PC-3 (cell line): ENCODE measurements around the gene MED26. TPM values are rescaled to one million over a fixed set of nuclear protein-coding genes. Genes with fewer than 3 reads are reported as not detected.

Source experiments
- ATAC-seq: fragments of 200-7000 bp; cut with Tn5 transposase; 2 replicates; pipeline ENCODE4 v1.9.1; 2020; ENCODE audit warnings: mild to moderate bottlenecking, moderate library complexity
- BruUV-seq: library from RNA; stranded (reverse); fragments of 400-500 nt; replicated peaks from 2 replicates; lab custom pipeline; 2021; lab: Mats Ljungman, UMichigan
- CTCF ChIA-PET: fragments of 300-600 bp; sonication (Branson Sonifier 250); formaldehyde crosslinking; loops from one replicate; lab custom pipeline; 2022; ENCODE audit warnings: antibody characterized with exemption; lab: Charles Lee
- POLR2A ChIA-PET: fragments of 300-600 bp; sonication (Branson Sonifier 250); formaldehyde crosslinking; loops from one replicate; lab custom pipeline; 2022; ENCODE audit warnings: antibody characterized with exemption; ENCODE audit not compliant: unreplicated experiment; lab: Charles Lee
- DNase-seq: peaks from one replicate; pipeline ENCODE4 v3.0.0-alpha.2; 2015
- H2AFZ ChIP-seq: fragments of 300-600 bp; sonication (generic); 2 replicates; pipeline ENCODE4 v1.6.0; 2016; ENCODE audit warnings: antibody characterized with exemption, low read length
- H3F3A ChIP-seq: fragments of 300-600 bp; sonication (generic); one replicate; pipeline ENCODE4 v1.6.0; 2017; ENCODE audit warnings: antibody characterized with exemption, low read length, control low read depth, mild to moderate bottlenecking; ENCODE audit not compliant: unreplicated experiment
- H3K27ac ChIP-seq: fragments of 300-600 bp; sonication (generic); 2 replicates; pipeline ENCODE4 v1.5.1; 2016; ENCODE audit warnings: mild to moderate bottlenecking, low read length
- H3K27me3 ChIP-seq: fragments of 300-600 bp; sonication (generic); 2 replicates; pipeline ENCODE4 v1.6.1; 2016; ENCODE audit warnings: low read length, mixed read lengths
- H3K36me3 ChIP-seq: fragments of 300-600 bp; sonication (generic); 2 replicates; pipeline ENCODE4 v1.6.1; 2016; ENCODE audit warnings: low read depth, mixed run types, low read length, mixed read lengths
- H3K4me1 ChIP-seq: fragments of 300-600 bp; sonication (generic); 2 replicates; pipeline ENCODE4 v1.5.1; 2016; ENCODE audit warnings: low read length; ENCODE audit not compliant: insufficient read depth
- H3K4me2 ChIP-seq: fragments of 300-600 bp; sonication (generic); 2 replicates; pipeline ENCODE4 v1.6.0; 2016; ENCODE audit warnings: low read length
- H3K4me3 ChIP-seq: fragments of 300-600 bp; sonication (generic); 2 replicates; pipeline ENCODE4 v1.5.1; 2016; ENCODE audit warnings: mild to moderate bottlenecking, low read length, mixed read lengths
- H3K79me2 ChIP-seq: fragments of 300-600 bp; sonication (generic); 2 replicates; pipeline ENCODE4 v1.6.1; 2017; ENCODE audit warnings: low read length, mixed read lengths
- H3K9ac ChIP-seq: fragments of 300-600 bp; sonication (generic); 2 replicates; pipeline ENCODE4 v1.6.0; 2016; ENCODE audit warnings: mild to moderate bottlenecking, low read length
- H3K9me2 ChIP-seq: fragments of 300-600 bp; sonication (generic); replicated peaks from 2 replicates; pipeline ENCODE4 v1.6.1; 2016; ENCODE audit warnings: mixed run types, low read length, mixed read lengths
- H3K9me3 ChIP-seq: fragments of 300-600 bp; sonication (generic); 2 replicates; pipeline ENCODE4 v1.6.1; 2016; ENCODE audit warnings: low read length, mixed read lengths
- H4K20me1 ChIP-seq: fragments of 300-600 bp; sonication (generic); 2 replicates; pipeline ENCODE4 v1.6.1; 2016; ENCODE audit warnings: low read length, mixed read lengths
- CTCF ChIP-seq: fragments of 300-600 bp; sonication (generic); conservative IDR thresholded peaks from 2 replicates; pipeline ENCODE4 v1.5.1; 2017; ENCODE audit warnings: antibody characterized with exemption, low read depth, mild to moderate bottlenecking, low read length
- EZH2 ChIP-seq: fragments of 300-600 bp; sonication (generic); IDR thresholded peaks from one replicate; pipeline ENCODE4 v1.6.1; 2017; ENCODE audit warnings: antibody characterized with exemption, mild to moderate bottlenecking, low read length; ENCODE audit not compliant: unreplicated experiment
- EZH2phosphoT487 ChIP-seq: fragments of 300-600 bp; sonication (generic); IDR thresholded peaks from 2 replicates; pipeline ENCODE4 v1.6.1; 2018; ENCODE audit warnings: mild to moderate bottlenecking, antibody characterized with exemption, low read length, borderline replicate concordance
- intact Hi-C: fragments of 100-400 bp; cut with micrococcal nuclease; formaldehyde crosslinking; loops from 2 replicates; pipeline ENCODE4 v1.9.0; 2023
- total RNA-seq: library from RNA; depleted of rRNA; stranded (reverse); fragments of >200 nt; gene quantifications from 2 replicates; pipeline ENCODE4 v1.2.3, GENCODE V29; 2014

MED26 gene
- total RNA-seq, 1 experiment from 2014 or later, result 17.5 TPM

GRCh38 chr19:16527334-16527935, 100.6 kb downstream of the MED26 start:
- CTCF ChIA-PET, result no interaction called here
- TF ChIP-seq EZH2phosphoT487, result no peak
- TF ChIP-seq EZH2, result no peak
- TF ChIP-seq CTCF, result no peak
- Histone ChIP-seq H3K9me3 (no peaks in the 10 kb centered on the region), H3K36me3 (peaks cover 73% of the 10 kb centered on the region), H2AFZ (no peak overlapping the region), H3F3A (no peaks in the 10 kb centered on the region), H3K4me1 (peaks cover 4% of the 10 kb centered on the region; the same call in 1 of the 2 replicates), H3K4me3 (no peak overlapping the region), H3K9me2 (no peaks in the 10 kb centered on the region), H3K4me2 (no peak overlapping the region), H3K27me3 (no peaks in the 10 kb centered on the region), H3K9ac (no peak overlapping the region), H4K20me1 (peaks cover 8% of the 10 kb centered on the region; the same call in 1 of the 2 replicates), H3K79me2 (no peaks in the 10 kb centered on the region), H3K27ac (0 out of 2 replicates have a peak overlapping the region, but pooled peaks have one; percentile 28)
- peak; percentile 36; the same call in 1 of the 2 replicates for ATAC-seq
- TSS peak; percentile 12 for BruUV-seq
- intact Hi-C loops, result no loop called here
- no peak for DNase-seq
- POLR2A ChIA-PET, result no interaction called here

- POLR2A ChIA-PET, result no interaction called here
- Histone ChIP-seq H3K9me3 (no peaks in the 10 kb centered on the region), H3K9ac (no peak overlapping the region), H3F3A (no peaks in the 10 kb centered on the region), H3K36me3 (peaks cover 66% of the 10 kb centered on the region), H3K9me2 (no peaks in the 10 kb centered on the region), H3K4me2 (no peak overlapping the region), H3K27ac (no peak overlapping the region), H3K4me1 (peaks cover 4% of the 10 kb centered on the region; the same call in 1 of the 2 replicates), H2AFZ (no peak overlapping the region), H3K79me2 (no peaks in the 10 kb centered on the region), H4K20me1 (peaks cover 8% of the 10 kb centered on the region; the same call in 1 of the 2 replicates), H3K27me3 (no peaks in the 10 kb centered on the region), H3K4me3 (no peak overlapping the region)
- BruUV-seq, result no TSS peak
- TF ChIP-seq EZH2phosphoT487 (no peak), EZH2 (no peak), CTCF (no peak)
- intact Hi-C loops, result no loop called here
- no peak for DNase-seq
- no peak for ATAC-seq
- CTCF ChIA-PET, result no interaction called here
Observed at GRCh38 chr19:16525751-16526481, 102.1 kb downstream of the MED26 start.
